Spinal cord (tissue), 10 donors: ENCODE results near the gene RSPH10B. TPM values are rescaled to one million over a fixed set of nuclear protein-coding genes. Genes with fewer than 3 reads are reported as not detected.
"Not testable (repeated sequence)": the region's sequence is repeated elsewhere in the genome, so short reads cannot be mapped to it uniquely, and the experiment has no call there.

Experiments used
- DNase-seq, 6 donors: peaks; one replicate each; pipeline versions ENCODE4 v3.0.0 to v3.0.0-alpha.2; 2013 to 2015; ENCODE audit warnings: low spot score in 6 of 6, low read depth in 4 of 6
- H3K27ac ChIP-seq: one replicate; pipeline ENCODE4 v1.5.1; 2013; ENCODE audit warnings: low read depth, low read length, control low read depth
- H3K27me3 ChIP-seq: one replicate; pipeline ENCODE4 v1.6.1; 2013; ENCODE audit warnings: low read length; ENCODE audit not compliant: control insufficient read depth, insufficient read depth
- H3K36me3 ChIP-seq: one replicate; pipeline ENCODE4 v1.6.1; 2013; ENCODE audit warnings: low read length; ENCODE audit not compliant: control insufficient read depth, insufficient read depth
- H3K4me1 ChIP-seq: one replicate; pipeline ENCODE4 v1.6.1; 2013; ENCODE audit warnings: low read length; ENCODE audit not compliant: control insufficient read depth, insufficient read depth
- H3K4me3 ChIP-seq: one replicate; pipeline ENCODE4 v1.5.1; 2013; ENCODE audit warnings: low read depth, low read length, control low read depth
- H3K9me3 ChIP-seq: one replicate; pipeline ENCODE4 v1.6.1; 2013; ENCODE audit warnings: low read length; ENCODE audit not compliant: control insufficient read depth, insufficient read depth
- WGBS: methylation state at CpG from one replicate; pipeline ENCODE4 v1.1.5; 2013; ENCODE audit warnings: missing lambda C conversion rate; ENCODE audit not compliant: insufficient coverage; 5-methylcytosine and 5-hydroxymethylcytosine counted together
- polyA plus RNA-seq, 2 donors: library from polyadenylated mRNA; unstranded; fragments of 120-200 nt; gene quantifications; one replicate each; pipeline ENCODE4 v1.2.1, GENCODE V29; 2013; ENCODE audit not compliant: insufficient read length in 2 of 2
- total RNA-seq, 2 donors: library from RNA; depleted of rRNA in 1 of 2; stranded (reverse); fragments of 120-200 nt in 1 of 2; fragments of >200 nt in 1 of 2; gene quantifications; one replicate each; pipeline versions ENCODE4 v1.2.3 to v1.2.4, GENCODE V29; 2013 to 2014
- donor health status: healthy.

RSPH10B gene
- total and polyA plus RNA-seq, 4 donors, result 2.2 to 4.7 (median 3.3) TPM

- H3K27ac ChIP-seq, H3K27me3 ChIP-seq, DNase-seq, H3K4me3 ChIP-seq, H3K36me3 ChIP-seq, H3K9me3 ChIP-seq, H3K4me1 ChIP-seq: not testable (repeated sequence)
- no CpG with 5 or more reads among the region's 10 CpGs for WGBS
These were observed 40.2 kb downstream of the RSPH10B start for GRCh38 chr7:5930290-5930689.

- H3K27me3 ChIP-seq, H3K4me1 ChIP-seq, H3K9me3 ChIP-seq, H3K27ac ChIP-seq, H3K4me3 ChIP-seq, DNase-seq, H3K36me3 ChIP-seq: not testable (repeated sequence)
- WGBS, result no CpG with 5 or more reads among the region's 13 CpGs
These were observed 44.1 kb downstream of the RSPH10B start for GRCh38 chr7:5926263-5926870.

- H3K4me3 ChIP-seq, H3K9me3 ChIP-seq, H3K4me1 ChIP-seq, H3K27me3 ChIP-seq, H3K36me3 ChIP-seq, DNase-seq, H3K27ac ChIP-seq: not testable (repeated sequence)
- WGBS, result no CpG with 5 or more reads among the region's 12 CpGs
These were observed 45.9 kb downstream of the RSPH10B start for GRCh38 chr7:5924630-5925029.

GRCh38 chr7:5924180-5924579 is 46.3 kb downstream of the RSPH10B start:
- H3K36me3 ChIP-seq, H3K4me1 ChIP-seq, H3K4me3 ChIP-seq, H3K9me3 ChIP-seq, H3K27me3 ChIP-seq, H3K27ac ChIP-seq, DNase-seq: not testable (repeated sequence)
- no CpG with 5 or more reads among the region's 2 CpGs for WGBS

GRCh38 chr7:5916529-5916928 is 54.0 kb downstream of the RSPH10B start:
- not testable (repeated sequence) for H3K27me3 ChIP-seq, DNase-seq, H3K4me3 ChIP-seq, H3K4me1 ChIP-seq, H3K27ac ChIP-seq, H3K36me3 ChIP-seq, H3K9me3 ChIP-seq
- no CpG with 5 or more reads among the region's 6 CpGs for WGBS

GRCh38 chr7:5908835-5909234 is 61.7 kb downstream of the RSPH10B start:
- H3K4me3 ChIP-seq, H3K27ac ChIP-seq, H3K4me1 ChIP-seq, H3K36me3 ChIP-seq, DNase-seq, H3K27me3 ChIP-seq, H3K9me3 ChIP-seq: not testable (repeated sequence)
- no CpG with 5 or more reads among the region's 6 CpGs for WGBS

- not testable (repeated sequence) for H3K27ac ChIP-seq, H3K36me3 ChIP-seq, DNase-seq, H3K4me1 ChIP-seq, H3K4me3 ChIP-seq, H3K9me3 ChIP-seq, H3K27me3 ChIP-seq
- no CpG with 5 or more reads among the region's 5 CpGs for WGBS
These were observed 65.8 kb downstream of the RSPH10B start for GRCh38 chr7:5904726-5905125.

- H3K4me3 ChIP-seq, H3K27me3 ChIP-seq, H3K9me3 ChIP-seq, H3K36me3 ChIP-seq, H3K27ac ChIP-seq, DNase-seq, H3K4me1 ChIP-seq: not testable (repeated sequence)
- no CpG with 5 or more reads among the region's 6 CpGs for WGBS
These were observed 67.5 kb downstream of the RSPH10B start for GRCh38 chr7:5903002-5903401.

GRCh38 chr7:5898480-5899224 is 71.8 kb downstream of the RSPH10B start, which contains the start of gene CCZ1:
CCZ1 (plus strand) TSS chr7:5898733; CDS start chr7:5898800, 67 bp downstream.
- H3K9me3 ChIP-seq, H3K4me1 ChIP-seq, H3K36me3 ChIP-seq, H3K27ac ChIP-seq, H3K27me3 ChIP-seq: not testable (repeated sequence)
- WGBS, result 0% methylated on average over 7 of the region's 64 CpGs
- peak in 4 of 6 donors; percentile 20 to 89 (median 47) for DNase-seq
- H3K4me3 ChIP-seq, result peak within 1 kb of the TSS; percentile 43

GRCh38 chr7:5897369-5897919 is 73.0 kb downstream of the RSPH10B start:
- H3K4me1 ChIP-seq, H3K27ac ChIP-seq, DNase-seq, H3K4me3 ChIP-seq, H3K9me3 ChIP-seq, H3K27me3 ChIP-seq, H3K36me3 ChIP-seq: not testable (repeated sequence)
- WGBS, result no CpG with 5 or more reads among the region's 13 CpGs
